HL-60 (cell line): ENCODE data around the gene METRNL.

Experiments
- DNase-seq, 2 experiments: peaks; one replicate each; pipeline ENCODE4 v3.0.0-alpha.2; 2010 to 2020; ENCODE audit warnings: low read depth in 1 of 2, low spot score in 1 of 2
- H3K27ac ChIP-seq: fragments of 250-450 bp; sonication (Bioruptor Pico); replicated peaks from 2 replicates; pipeline ENCODE4 v1.5.1; 2020; ENCODE audit warnings: mild to moderate bottlenecking, moderate library complexity
- H3K27me3 ChIP-seq: fragments of 250-450 bp; sonication (Bioruptor Pico); 2 replicates; pipeline ENCODE4 v1.5.1; 2021; ENCODE audit warnings: mild to moderate bottlenecking, moderate library complexity; ENCODE audit not compliant: insufficient read depth, poor library complexity, severe bottlenecking
- H3K4me3 ChIP-seq: replicated peaks from 2 replicates; pipeline ENCODE4 v1.5.1; 2011; ENCODE audit warnings: mild to moderate bottlenecking, control low read depth, low read length; ENCODE audit not compliant: insufficient read depth
- CTCF ChIP-seq: IDR thresholded peaks from one replicate; pipeline ENCODE4 v1.5.1; 2011; ENCODE audit warnings: low read length, control low read depth, inconsistent platforms; ENCODE audit not compliant: insufficient read depth
- GABPA ChIP-seq: IDR thresholded peaks from 2 replicates; pipeline ENCODE4 v1.6.1; 2012; ENCODE audit warnings: low read depth
- POLR2AphosphoS5 ChIP-seq: IDR thresholded peaks from 2 replicates; pipeline ENCODE4 v1.6.1; 2012; ENCODE audit warnings: low read depth
- REST ChIP-seq: IDR thresholded peaks from 2 replicates; pipeline ENCODE4 v1.6.1; 2012; ENCODE audit warnings: low read depth; ENCODE audit not compliant: insufficient replicate concordance
- SPI1 ChIP-seq: IDR thresholded peaks from 2 replicates; pipeline ENCODE4 v1.6.1; 2012; ENCODE audit warnings: low read depth, mild to moderate bottlenecking, borderline replicate concordance

Gene METRNL

GRCh38 chr17:83127431-83128160 lies 48.2 kb downstream of the METRNL start:
- DNase-seq: no peak
- Histone ChIP-seq H3K27me3 (no peaks in the 10 kb centered on the region), H3K27ac (no peak overlapping the region), H3K4me3 (no peak overlapping the region)
- TF ChIP-seq POLR2AphosphoS5 (no peak), CTCF (no peak), REST (no peak), SPI1 (no peak), GABPA (no peak)

- H3K27ac ChIP-seq: no peak overlapping the region
- TF ChIP-seq SPI1 (no peak), REST (no peak), POLR2AphosphoS5 (no peak), GABPA (no peak), CTCF (no peak)
- H3K27me3 ChIP-seq: no peaks in the 10 kb centered on the region
- DNase-seq: no peak
- no peak overlapping the region for H3K4me3 ChIP-seq
Measured at GRCh38 chr17:83128306-83129240, 49.2 kb downstream of the METRNL start.

GRCh38 chr17:83129676-83130075 lies 50.3 kb downstream of the METRNL start:
- H3K27ac ChIP-seq: no peak overlapping the region
- H3K27me3 ChIP-seq: no peaks in the 10 kb centered on the region
- no peak for TF ChIP-seq CTCF
- TF ChIP-seq GABPA: no peak
- no peak for TF ChIP-seq SPI1
- TF ChIP-seq POLR2AphosphoS5: no peak
- TF ChIP-seq REST: no peak
- DNase-seq: no peak
- no peak overlapping the region for H3K4me3 ChIP-seq
